Common myeloid progenitor, CD34-positive (primary cell): ENCODE data around the gene MYBPC1.

Experiments used
- CTCF ChIA-PET: fragments of 350-600 bp; sonication (Branson Sonifier 250); formaldehyde crosslinking; loops from one replicate; lab custom pipeline; 2021; ENCODE audit warnings: antibody characterized with exemption; lab: Charles Lee
- POLR2A ChIA-PET: fragments of 350-600 bp; sonication (Branson Sonifier 250); formaldehyde crosslinking; loops from one replicate; lab custom pipeline; 2021; ENCODE audit warnings: antibody characterized with exemption; lab: Charles Lee
- DNase-seq, 3 donors: peaks; one replicate each; pipeline versions ENCODE4 v3.0.0 to v3.0.0-alpha.2; 2013
- H3K27ac ChIP-seq, 2 experiments: 1 replicate in 1 of 2; 2 replicates in 1 of 2; pipeline ENCODE4 v1.7.0; 2013; ENCODE audit warnings: inconsistent platforms in 2 of 2, low read length in 2 of 2, mild to moderate bottlenecking in 2 of 2, low read depth in 1 of 2, moderate library complexity in 1 of 2; ENCODE audit not compliant: severe bottlenecking in 2 of 2, insufficient read depth in 1 of 2, poor library complexity in 1 of 2
- H3K27me3 ChIP-seq, 5 experiments: replicated peaks in 2 of 5; 1 replicate in 3 of 5; 2 replicates in 2 of 5; pipeline versions ENCODE4 v1.6.1 to v1.7.0; 2013; ENCODE audit warnings: low read length in 4 of 5, mild to moderate bottlenecking in 2 of 5, moderate library complexity in 2 of 5, inconsistent platforms in 1 of 5; ENCODE audit not compliant: insufficient read depth in 5 of 5, control insufficient read depth in 4 of 5
- H3K36me3 ChIP-seq, 4 experiments: 1 replicate in 2 of 4; 2 replicates in 2 of 4; pipeline versions ENCODE4 v1.6.1 to v1.7.0; 2013; ENCODE audit warnings: low read length in 3 of 4, control low read depth in 1 of 4, mild to moderate bottlenecking in 1 of 4; ENCODE audit not compliant: control insufficient read depth in 4 of 4, insufficient read depth in 4 of 4
- H3K4me1 ChIP-seq, 4 experiments: 1 replicate in 3 of 4; 2 replicates in 1 of 4; pipeline versions ENCODE4 v1.6.1 to v1.7.1; 2013; ENCODE audit warnings: low read length in 3 of 4, mild to moderate bottlenecking in 3 of 4, control low read depth in 1 of 4, inconsistent platforms in 1 of 4, moderate library complexity in 1 of 4; ENCODE audit not compliant: control insufficient read depth in 4 of 4, insufficient read depth in 4 of 4; ENCODE audit errors: control extremely low read depth in 1 of 4
- H3K4me3 ChIP-seq, 7 experiments: 1 replicate in 4 of 7; 2 replicates in 3 of 7; pipeline versions ENCODE4 v1.5.1 to v1.7.0; 2013; ENCODE audit warnings: mild to moderate bottlenecking in 7 of 7, low read length in 6 of 7, moderate library complexity in 6 of 7, inconsistent platforms in 2 of 7, low read depth in 2 of 7, control low read depth in 1 of 7; ENCODE audit not compliant: insufficient read depth in 4 of 7, control insufficient read depth in 1 of 7; ENCODE audit errors: extremely low read depth in 1 of 7
- H3K9me3 ChIP-seq, 5 experiments: 1 replicate in 4 of 5; 2 replicates in 1 of 5; pipeline versions ENCODE4 v1.6.1 to v1.7.1; 2013; ENCODE audit warnings: low read length in 4 of 5, mild to moderate bottlenecking in 2 of 5, inconsistent platforms in 1 of 5, low read depth in 1 of 5, moderate library complexity in 1 of 5; ENCODE audit not compliant: control insufficient read depth in 4 of 5, insufficient read depth in 2 of 5; ENCODE audit errors: control extremely low read depth in 1 of 5
- WGBS: methylation state at CpG from one replicate; pipeline ENCODE4 v1.1.5; 2013; ENCODE audit not compliant: insufficient coverage; 5-methylcytosine and 5-hydroxymethylcytosine counted together

The MYBPC1 gene

DNA sequence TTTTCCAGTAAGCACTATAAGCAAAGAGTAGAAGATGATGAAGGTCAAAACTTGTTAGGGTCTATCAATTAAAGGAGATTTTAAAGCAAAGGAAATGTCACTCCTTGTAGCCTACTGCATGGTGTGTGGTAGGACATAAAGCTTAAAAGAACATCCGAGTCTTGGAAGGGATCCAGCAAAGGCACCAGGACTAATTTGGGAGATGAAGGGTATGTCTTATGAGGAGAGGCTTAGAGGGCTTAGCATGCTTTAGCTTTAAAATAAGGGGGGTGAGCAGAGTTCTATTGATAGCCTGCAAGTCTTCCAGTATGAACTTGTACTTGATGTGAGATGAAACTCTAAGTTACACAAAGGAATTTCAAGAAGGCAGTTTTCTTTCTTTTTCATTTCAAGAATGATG is 11.8 kb upstream of the MYBPC1 start:
- DNase-seq: no peak
- Histone ChIP-seq H3K4me3 (no peak overlapping the region), H3K4me1 (no peaks in the 10 kb centered on the region), H3K36me3 (no peaks in the 10 kb centered on the region), H3K27me3 (no peaks in the 10 kb centered on the region), H3K9me3 (no peaks in the 10 kb centered on the region), H3K27ac (no peak overlapping the region)
- POLR2A ChIA-PET: no interaction called here
- WGBS: 100% methylated on average over 1 of the region's 1 CpG
- CTCF ChIA-PET: interaction anchor here (0.8 kb wide), 1 partner anchor 245 kb away, joined by 3 read pairs; no protein-coding TSS in a partner anchor

DNA sequence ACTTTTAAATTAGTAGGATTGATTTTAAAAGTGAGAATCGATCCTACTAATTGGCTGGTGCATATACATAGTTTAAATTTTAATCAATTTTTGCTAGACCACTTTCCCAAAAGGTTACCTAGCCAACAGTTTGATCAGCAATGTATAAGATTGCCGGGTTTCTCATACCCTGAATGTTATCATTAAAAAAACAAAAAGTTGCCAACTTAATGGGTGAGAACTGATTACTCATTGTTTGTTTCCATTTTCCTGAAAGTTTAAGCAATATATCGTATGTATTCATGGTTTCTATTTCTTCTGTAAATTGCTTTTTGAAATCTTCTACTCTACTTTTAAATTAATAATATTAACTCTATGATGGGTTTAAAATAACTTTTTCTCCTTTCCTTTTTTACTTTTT is 4.4 kb upstream of the MYBPC1 start:
- no peaks in the 10 kb centered on the region for H3K27me3 ChIP-seq
- ChIA-PET CTCF (no interaction called here), POLR2A (no interaction called here)
- no peak for DNase-seq
- no peaks in the 10 kb centered on the region for H3K9me3 ChIP-seq
- H3K36me3 ChIP-seq: no peaks in the 10 kb centered on the region
- no peaks in the 10 kb centered on the region for H3K4me1 ChIP-seq
- no peak overlapping the region for H3K27ac ChIP-seq
- WGBS: no CpG with 5 or more reads among the region's 3 CpGs
- no peak overlapping the region for H3K4me3 ChIP-seq

DNA sequence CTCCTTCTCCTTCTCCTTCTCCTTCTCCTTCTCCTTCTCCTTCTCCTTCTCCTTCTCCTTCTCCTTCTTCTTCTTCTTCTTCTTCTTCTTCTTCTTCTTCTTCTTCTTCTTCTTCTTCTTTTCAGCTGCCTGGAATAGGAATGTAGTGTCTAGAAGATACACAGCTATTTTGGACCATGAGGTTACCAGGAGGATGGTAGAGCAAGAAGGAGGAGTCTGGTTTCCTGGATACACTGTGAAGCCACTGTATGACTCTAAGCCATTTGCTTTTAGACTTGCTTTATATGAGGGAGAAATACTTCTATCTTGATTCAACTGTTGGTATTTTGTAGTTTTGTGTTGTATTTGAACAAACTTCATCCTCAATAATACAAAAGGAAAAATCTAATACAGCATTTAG is 3.0 kb upstream of the MYBPC1 start:
- Histone ChIP-seq H3K9me3 (no peaks in the 10 kb centered on the region), H3K27ac (no peak overlapping the region), H3K27me3 (no peaks in the 10 kb centered on the region), H3K36me3 (no peaks in the 10 kb centered on the region), H3K4me1 (no peaks in the 10 kb centered on the region), H3K4me3 (no peak overlapping the region)
- ChIA-PET POLR2A (no interaction called here), CTCF (no interaction called here)
- DNase-seq: no peak

DNA sequence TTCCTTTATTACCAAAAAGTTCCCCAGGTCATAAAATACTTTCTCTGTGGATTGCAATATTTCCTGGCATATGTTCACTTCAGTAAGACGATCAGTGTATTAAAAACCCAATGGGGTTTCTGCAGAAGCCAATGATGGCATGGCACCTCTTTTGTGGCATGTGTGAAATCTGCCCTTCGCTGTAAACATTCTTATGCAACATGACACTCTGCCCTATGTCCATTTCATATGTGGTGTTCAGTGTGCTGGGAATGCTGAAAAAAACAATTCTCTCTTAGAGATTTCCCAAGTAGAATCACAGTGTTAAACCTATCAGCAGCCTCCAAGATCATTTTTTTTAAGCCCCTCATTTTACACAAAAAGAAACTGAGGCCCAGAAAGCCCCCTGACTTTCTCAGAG is 2.3 kb upstream of the MYBPC1 start:
- H3K36me3 ChIP-seq: no peaks in the 10 kb centered on the region
- WGBS: 100% methylated on average over 2 of the region's 2 CpGs

DNA sequence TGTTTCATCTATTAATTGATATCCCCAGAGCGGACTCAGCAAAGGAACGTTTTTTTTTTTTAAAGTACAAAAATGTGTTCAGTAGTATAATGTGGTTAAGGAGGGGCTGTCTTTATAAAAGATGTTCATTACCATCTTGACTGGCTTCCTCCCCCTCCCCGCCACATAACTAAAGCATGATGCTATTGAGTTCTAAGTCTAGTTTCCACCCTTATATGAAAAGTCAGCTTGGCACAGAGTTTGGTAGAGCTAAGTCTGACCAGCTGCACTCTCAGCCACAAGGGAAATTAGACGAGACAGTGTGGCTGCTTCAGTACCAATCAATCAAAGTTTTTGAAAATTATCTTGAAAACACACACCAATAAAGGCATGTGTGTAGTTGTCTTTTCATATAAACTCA is 1.9 kb upstream of the MYBPC1 start:
- no peaks in the 10 kb centered on the region for H3K27me3 ChIP-seq
- ChIA-PET CTCF (interaction anchor here (0.7 kb wide), 1 partner anchor 1595 kb away, joined by 5 read pairs; no protein-coding TSS in a partner anchor), POLR2A (no interaction called here)
- DNase-seq: no peak
- no CpG with 5 or more reads among the region's 4 CpGs for WGBS
- H3K4me1 ChIP-seq: no peaks in the 10 kb centered on the region
- H3K4me3 ChIP-seq: no peak overlapping the region
- H3K27ac ChIP-seq: no peak overlapping the region
- H3K9me3 ChIP-seq: no peaks in the 10 kb centered on the region
- H3K36me3 ChIP-seq: no peaks in the 10 kb centered on the region

More for the DNA sequence above, 2.3 kb upstream of the MYBPC1 start:
- H3K27ac ChIP-seq: no peak overlapping the region
- no peaks in the 10 kb centered on the region for H3K27me3 ChIP-seq
- no peak for DNase-seq
- no peak overlapping the region for H3K4me3 ChIP-seq
- no peaks in the 10 kb centered on the region for H3K4me1 ChIP-seq
- H3K9me3 ChIP-seq: no peaks in the 10 kb centered on the region
- CTCF ChIA-PET: interaction anchor here (0.7 kb wide), 1 partner anchor 1595 kb away, joined by 5 read pairs; no protein-coding TSS in a partner anchor
- POLR2A ChIA-PET: no interaction called here

DNA sequence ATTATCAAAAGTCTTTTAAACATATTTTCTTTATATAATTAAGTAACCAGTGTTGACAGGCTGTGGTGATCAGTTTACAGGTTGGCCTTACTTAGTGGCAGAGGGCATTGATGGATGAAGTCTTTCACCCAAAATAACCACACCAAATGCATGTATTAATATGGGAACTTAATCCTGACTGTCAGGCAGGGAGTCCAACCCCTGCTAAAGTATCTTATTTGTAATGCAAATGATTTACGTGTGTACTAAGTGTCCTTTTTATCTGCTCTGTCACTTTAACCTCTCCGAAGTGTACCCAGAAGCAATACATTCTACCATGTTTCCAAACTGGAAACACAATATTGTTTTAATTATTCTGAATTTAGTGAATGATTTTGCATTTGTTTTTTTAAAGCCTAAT is 1.4 kb downstream of the MYBPC1 start:
- no peak overlapping the region for H3K4me3 ChIP-seq
- POLR2A ChIA-PET: no interaction called here
- WGBS: no CpG with 5 or more reads among the region's 2 CpGs

DNA sequence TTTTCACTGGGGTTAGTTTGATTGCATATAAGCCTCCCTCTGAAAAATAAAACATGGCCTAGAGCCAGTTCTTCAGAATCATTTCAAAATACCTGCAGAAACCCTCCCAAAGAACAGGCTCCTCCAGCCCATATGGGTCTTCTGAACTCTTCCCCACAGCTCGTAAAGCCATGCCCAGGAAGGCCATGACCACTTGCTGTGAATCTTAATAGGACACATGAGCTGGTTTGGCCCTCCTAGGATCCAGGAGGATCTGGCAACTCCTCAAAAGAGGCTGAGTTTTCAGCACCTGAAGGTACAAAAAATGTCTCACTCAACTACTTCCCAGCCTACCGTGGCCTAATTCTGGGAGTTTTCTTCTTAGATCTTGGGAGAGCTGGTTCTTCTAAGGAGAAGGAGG is 2.4 kb downstream of the MYBPC1 start:
- POLR2A ChIA-PET: no interaction called here

More for the DNA sequence above, 1.4 kb downstream of the MYBPC1 start:
- Histone ChIP-seq H3K9me3 (no peaks in the 10 kb centered on the region), H3K4me1 (no peaks in the 10 kb centered on the region), H3K36me3 (no peaks in the 10 kb centered on the region), H3K27ac (no peak overlapping the region), H3K27me3 (no peaks in the 10 kb centered on the region)
- CTCF ChIA-PET: interaction anchor here (1.4 kb wide), 1 partner anchor 11 kb away, joined by 3 read pairs; no protein-coding TSS in a partner anchor
- no peak for DNase-seq

More for the DNA sequence above, 2.4 kb downstream of the MYBPC1 start:
- Histone ChIP-seq H3K36me3 (no peaks in the 10 kb centered on the region), H3K9me3 (no peaks in the 10 kb centered on the region), H3K4me3 (no peak overlapping the region), H3K27ac (no peak overlapping the region), H3K4me1 (no peaks in the 10 kb centered on the region), H3K27me3 (no peaks in the 10 kb centered on the region)
- no peak for DNase-seq
- 100% methylated on average over 2 of the region's 2 CpGs for WGBS
- CTCF ChIA-PET: interaction anchor here (1.2 kb wide), 1 partner anchor 32 kb away, joined by 3 read pairs; no protein-coding TSS in a partner anchor
